H1 (cell line): ENCODE results near the gene C19orf25. TPM values are rescaled to one million over a fixed set of nuclear protein-coding genes. Genes with fewer than 3 reads are reported as not detected.

Experiments
- CTCF ChIA-PET: fragments of 300-600 bp; sonication (Branson Sonifier 250); formaldehyde crosslinking; loops from one replicate; lab custom pipeline; 2021; ENCODE audit not compliant: partially characterized antibody; lab: Charles Lee
- POLR2A ChIA-PET: fragments of 300-600 bp; sonication (Branson Sonifier 250); formaldehyde crosslinking; loops from one replicate; lab custom pipeline; 2021; ENCODE audit warnings: inconsistent platforms; ENCODE audit not compliant: partially characterized antibody; lab: Charles Lee
- DNase-seq, 2 experiments: peaks; one replicate each; pipeline versions ENCODE4 v3.0.0 to v3.0.0-alpha.2; 2010 to 2022; ENCODE audit warnings: low spot score in 2 of 2, low read depth in 1 of 2, mixed read lengths in 1 of 2
- FAIRE-seq: peaks from 2 replicates; lab custom pipeline; 2011; peaks lifted over from hg19 to GRCh38; lab: Jason Lieb, UNC
- H2AFZ ChIP-seq: 2 replicates; pipeline ENCODE4 v1.8.1; 2012; ENCODE audit warnings: low read length, inconsistent platforms
- H2AK5ac ChIP-seq: 2 replicates; pipeline ENCODE4 v1.6.1; 2013; ENCODE audit warnings: low read depth, low read length
- H2BK120ac ChIP-seq: replicated peaks from 2 replicates; pipeline ENCODE3; 2013; ENCODE audit warnings: low read depth, low read length, inconsistent platforms
- H2BK12ac ChIP-seq: 2 replicates; pipeline ENCODE4 v1.6.1; 2013; ENCODE audit warnings: low read depth, low read length
- H2BK15ac ChIP-seq: 2 replicates; pipeline ENCODE4 v1.6.1; 2013; ENCODE audit warnings: low read length
- H2BK20ac ChIP-seq: 2 replicates; pipeline ENCODE4 v1.6.1; 2013; ENCODE audit warnings: low read length
- H2BK5ac ChIP-seq: 2 replicates; pipeline ENCODE4 v1.6.1; 2013; ENCODE audit warnings: low read depth, low read length
- H3K14ac ChIP-seq: 2 replicates; pipeline ENCODE4 v1.6.1; 2013; ENCODE audit warnings: inconsistent platforms; ENCODE audit not compliant: insufficient read length
- H3K18ac ChIP-seq: 2 replicates; pipeline ENCODE4 v1.6.1; 2013; ENCODE audit warnings: low read length; ENCODE audit errors: extremely low read depth
- H3K23ac ChIP-seq: 2 replicates; pipeline ENCODE4 v1.6.1; 2013; ENCODE audit warnings: inconsistent platforms; ENCODE audit not compliant: insufficient read length
- H3K23me2 ChIP-seq: 2 replicates; pipeline ENCODE4 v1.6.1; 2013; ENCODE audit warnings: low read depth, low read length
- H3K27ac ChIP-seq: 2 replicates; pipeline ENCODE4 v1.6.1; 2011; ENCODE audit warnings: low read depth, low read length, inconsistent platforms
- H3K27me3 ChIP-seq, 4 experiments: replicated peaks in 1 of 4; 1 replicate in 1 of 4; 2 replicates in 3 of 4; pipeline versions ENCODE4 v1.6.1 to v1.8.1; 2011 to 2013; ENCODE audit warnings: low read length in 3 of 4, mild to moderate bottlenecking in 3 of 4, inconsistent platforms in 2 of 4, mixed read lengths in 2 of 4, moderate library complexity in 1 of 4; ENCODE audit not compliant: control insufficient read depth in 3 of 4, insufficient read depth in 3 of 4; ENCODE audit errors: extremely low read depth in 1 of 4
- H3K36me3 ChIP-seq, 4 experiments: 2 replicates each; pipeline versions ENCODE4 v1.6.1 to v1.8.1; 2011 to 2013; ENCODE audit warnings: mild to moderate bottlenecking in 4 of 4, low read length in 3 of 4, moderate library complexity in 2 of 4, control low read depth in 1 of 4, inconsistent platforms in 1 of 4; ENCODE audit not compliant: insufficient read depth in 4 of 4, control insufficient read depth in 2 of 4
- H3K4ac ChIP-seq: replicated peaks from 2 replicates; pipeline ENCODE3; 2013; ENCODE audit warnings: low read length, low read depth, mixed read lengths, inconsistent platforms; ENCODE audit not compliant: insufficient read length
- H3K4me1 ChIP-seq, 4 experiments: replicated peaks in 1 of 4; 1 replicate in 1 of 4; 2 replicates in 3 of 4; pipeline versions ENCODE4 v1.6.1 to v1.8.1; 2011 to 2013; ENCODE audit warnings: low read length in 3 of 4, inconsistent platforms in 2 of 4, mixed read lengths in 1 of 4; ENCODE audit not compliant: insufficient read depth in 4 of 4, control insufficient read depth in 3 of 4
- H3K4me2 ChIP-seq, 2 experiments: 2 replicates each; pipeline versions ENCODE4 v1.6.1 to v1.8.1; 2011 to 2013; ENCODE audit warnings: low read depth in 2 of 2, low read length in 2 of 2, control low read depth in 1 of 2, inconsistent platforms in 1 of 2, mild to moderate bottlenecking in 1 of 2; ENCODE audit not compliant: insufficient read depth in 1 of 2
- H3K4me3 ChIP-seq, 4 experiments: fragments of 200-600, 300-600 bp in 1 of 4; sonication (generic), shearing (Covaris generic), sonication (Bioruptor Twin) in 1 of 4; 2 replicates each; pipeline versions ENCODE4 v1.5.1 to v1.8.1; 2011 to 2016; ENCODE audit warnings: low read length in 4 of 4, low read depth in 3 of 4, control low read depth in 2 of 4, inconsistent platforms in 2 of 4, mild to moderate bottlenecking in 2 of 4, mixed read lengths in 1 of 4, moderate library complexity in 1 of 4; ENCODE audit not compliant: insufficient read depth in 2 of 4; ENCODE audit errors: extremely low read depth in 1 of 4
- H3K56ac ChIP-seq: replicated peaks from 2 replicates; pipeline ENCODE3; 2013; ENCODE audit warnings: low read depth, mild to moderate bottlenecking, mixed read lengths, low read length, inconsistent platforms; ENCODE audit not compliant: insufficient read length
- H3K79me1 ChIP-seq: 2 replicates; pipeline ENCODE4 v1.6.1; 2013; ENCODE audit warnings: low read depth, low read length, control low read depth
- H3K79me2 ChIP-seq, 2 experiments: 2 replicates each; pipeline versions ENCODE4 v1.6.1 to v1.8.1; 2012 to 2013; ENCODE audit warnings: low read length in 2 of 2, mild to moderate bottlenecking in 2 of 2, inconsistent platforms in 1 of 2; ENCODE audit not compliant: insufficient read depth in 2 of 2, control insufficient read depth in 1 of 2
- H3K9ac ChIP-seq, 4 experiments: replicated peaks in 1 of 4; 1 replicate in 1 of 4; 2 replicates in 3 of 4; pipeline versions ENCODE4 v1.6.1 to v1.8.1; 2011 to 2013; ENCODE audit warnings: low read depth in 3 of 4, low read length in 3 of 4, control low read depth in 2 of 4, mild to moderate bottlenecking in 2 of 4, moderate library complexity in 2 of 4, inconsistent platforms in 1 of 4; ENCODE audit errors: extremely low read depth in 1 of 4
- H3K9me3 ChIP-seq, 2 experiments: 2 replicates each; pipeline versions ENCODE4 v1.6.1 to v1.8.1; 2012 to 2013; ENCODE audit warnings: mild to moderate bottlenecking in 2 of 2, moderate library complexity in 2 of 2, control low read depth in 1 of 2, inconsistent platforms in 1 of 2, low read depth in 1 of 2, low read length in 1 of 2, mixed read lengths in 1 of 2; ENCODE audit not compliant: insufficient read depth in 2 of 2
- H4K20me1 ChIP-seq, 2 experiments: replicated peaks in 1 of 2; 2 replicates each; pipeline versions ENCODE3 to v1.8.1; 2011 to 2013; ENCODE audit warnings: inconsistent platforms in 2 of 2, low read length in 2 of 2, mild to moderate bottlenecking in 1 of 2; ENCODE audit not compliant: insufficient read depth in 2 of 2, control insufficient read depth in 1 of 2
- H4K5ac ChIP-seq: 2 replicates; pipeline ENCODE4 v1.6.1; 2013; ENCODE audit warnings: low read length, low read depth, mixed read lengths, inconsistent platforms; ENCODE audit not compliant: insufficient read length
- H4K8ac ChIP-seq: 2 replicates; pipeline ENCODE4 v1.8.0; 2013; ENCODE audit warnings: mild to moderate bottlenecking, moderate library complexity, low read length, inconsistent platforms; ENCODE audit not compliant: insufficient read depth; ENCODE audit errors: extremely low read depth
- H4K91ac ChIP-seq: replicated peaks from 2 replicates; pipeline ENCODE3; 2013; ENCODE audit warnings: low read length, mixed read lengths, inconsistent platforms; ENCODE audit not compliant: insufficient read length
- BCL11A ChIP-seq, 2 experiments: IDR thresholded peaks; one replicate each; pipeline ENCODE4 v1.6.1; 2011; ENCODE audit warnings: low read depth in 2 of 2, low read length in 2 of 2, mild to moderate bottlenecking in 2 of 2
- CBX5 ChIP-seq: fragments of 300-800, 300-1000 bp; sonication (generic); IDR thresholded peaks from 2 replicates; pipeline ENCODE4 v1.7.1; 2016; ENCODE audit warnings: antibody characterized with exemption, low read length, low read depth
- CEBPB ChIP-seq: IDR thresholded peaks from 2 replicates; pipeline ENCODE4 v1.6.1; 2012; ENCODE audit warnings: low read depth, low read length
- CTBP2 ChIP-seq: IDR thresholded peaks from 2 replicates; pipeline ENCODE4 v1.7.0; 2011; ENCODE audit warnings: borderline replicate concordance, mild to moderate bottlenecking, moderate library complexity, mixed read lengths, low read length; ENCODE audit not compliant: insufficient read depth, insufficient read length
- RAD21 ChIP-seq, 2 experiments: IDR thresholded peaks in 1 of 2; conservative IDR thresholded peaks in 1 of 2; 2 replicates each; pipeline ENCODE4 v1.6.1; 2011; ENCODE audit warnings: low read depth in 2 of 2, low read length in 2 of 2, improper control_type of control experiment in 1 of 2, inconsistent platforms in 1 of 2, mild to moderate bottlenecking in 1 of 2, moderate library complexity in 1 of 2
- SIN3A ChIP-seq, 2 experiments: IDR thresholded peaks in 1 of 2; conservative IDR thresholded peaks in 1 of 2; 2 replicates each; pipeline ENCODE4 v1.6.1; 2011 to 2012; ENCODE audit warnings: low read length in 2 of 2, improper control_type of control experiment in 1 of 2, low read depth in 1 of 2, mild to moderate bottlenecking in 1 of 2
- SP2 ChIP-seq: IDR thresholded peaks from 2 replicates; pipeline ENCODE4 v1.6.1; 2012; ENCODE audit warnings: mild to moderate bottlenecking, low read length, inconsistent platforms
- WGBS, 2 experiments: shearing (Covaris generic) in 1 of 2; methylation state at CpG; one replicate each; pipeline versions ENCODE4 v1.1.6 to v1.1.7; 2013 to 2015; ENCODE audit warnings: low lambda C conversion rate in 2 of 2, mixed read lengths in 2 of 2, inconsistent platforms in 1 of 2, low coverage in 1 of 2, missing lambda C conversion rate in 1 of 2; ENCODE audit not compliant: insufficient replicate concordance in 2 of 2, insufficient coverage in 1 of 2, insufficient read length in 1 of 2; ENCODE audit errors: extremely low coverage in 1 of 2, missing lambda C conversion rate in 1 of 2; 5-methylcytosine and 5-hydroxymethylcytosine counted together
- polyA plus RNA-seq, 7 experiments: library from polyadenylated mRNA; depleted of rRNA in 3 of 7; stranded (reverse) in 5 of 7; unstranded in 2 of 7; fragments of >200 nt in 5 of 7; fragments of 200-250 nt in 2 of 7; gene quantifications; 1 replicate in 5 of 7; 2 replicates in 1 of 7; 4 replicates in 1 of 7; pipeline versions ENCODE4 v1.2.1 to v1.2.3, GENCODE V29; 2011 to 2013; ENCODE audit warnings: missing spikeins in 2 of 7, mixed read lengths in 2 of 7
- total RNA-seq: library from RNA; stranded (reverse); fragmentation: NEBNext Ultra II Directional; extraction: Animal tissue kit (Norgen Biotek cat#: 25700); gene quantifications from 2 replicates; pipeline ENCODE4 v1.2.1, GENCODE V29; 2021
- TF ChIP-seq, protein P1 (sequence below), 3 experiments: IDR thresholded peaks; 1 replicate in 2 of 3; 2 replicates in 1 of 3; pipeline versions ENCODE4 v1.5.1 to v1.6.1; 2011; ENCODE audit warnings: low read length in 3 of 3, mild to moderate bottlenecking in 3 of 3, inconsistent platforms in 2 of 3, low read depth in 1 of 3, moderate library complexity in 1 of 3; ENCODE audit not compliant: insufficient read depth in 1 of 3; ENCODE audit errors: control extremely low read depth in 1 of 3
- TF ChIP-seq, protein P2 (sequence below): IDR thresholded peaks from 2 replicates; pipeline ENCODE4 v1.6.1; 2012; ENCODE audit warnings: inconsistent platforms

Gene C19orf25
- total and polyA plus RNA-seq, 2 of the 8 experiments (the other 6 are each of a cell fraction or from before 2014, with no cell fraction given), result 41.3 to 67.4 TPM

DNA sequence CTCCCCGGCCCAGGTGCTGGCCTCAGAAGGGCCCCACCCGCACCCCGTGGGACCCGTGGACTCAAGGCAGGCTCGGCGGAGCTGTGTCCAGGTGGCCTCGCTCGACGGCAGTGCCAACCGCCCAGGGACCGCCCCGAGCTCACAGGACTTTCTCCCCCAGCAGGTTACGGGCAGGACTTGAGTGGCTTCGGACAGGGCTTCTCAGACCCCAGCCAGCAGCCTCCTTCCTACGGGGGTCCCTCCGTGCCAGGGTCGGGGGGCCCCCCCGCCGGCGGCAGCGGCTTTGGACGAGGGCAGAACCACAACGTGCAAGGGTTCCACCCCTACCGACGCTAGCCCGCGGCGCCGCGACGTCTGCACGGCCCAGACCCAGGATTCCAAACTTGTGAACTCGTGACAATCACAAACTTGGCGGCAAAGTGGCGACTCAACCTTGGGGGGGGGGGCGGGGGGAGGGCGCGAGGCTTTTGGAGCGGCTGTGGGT lies 44.4 kb downstream of the C19orf25 start:
- Histone ChIP-seq H3K27me3 (no peaks in the 10 kb centered on the region), H2BK12ac (no peak overlapping the region), H4K91ac (no peak overlapping the region), H3K18ac (no peak overlapping the region), H4K20me1 (peaks cover 17 to 27% of the 10 kb centered on the region in 2 experiments), H4K8ac (peak overlapping the region; percentile 57; the same call in 1 of the 2 replicates), H3K23ac (no peak overlapping the region), H3K9me3 (no peaks in the 10 kb centered on the region), H3K27ac (no peak overlapping the region), H3K14ac (no peak overlapping the region), H3K4me3 (no peak overlapping the region), H3K56ac (no peak overlapping the region), H3K79me1 (peaks cover 2% of the 10 kb centered on the region; the same call in 1 of the 2 replicates), H2AFZ (no peak overlapping the region), H4K5ac (no peak overlapping the region), H3K4me1 (peaks cover 0 to 3% (median 2%) of the 10 kb centered on the region in 4 experiments; a peak in 3 of 7 replicates), H2BK20ac (no peak overlapping the region), H3K9ac (no peak overlapping the region), H3K4me2 (no peak overlapping the region), H2BK5ac (no peak overlapping the region), H3K4ac (no peak overlapping the region), H2BK120ac (no peak overlapping the region), H3K23me2 (peaks cover 2% of the 10 kb centered on the region; the same call in 1 of the 2 replicates), H2AK5ac (no peak overlapping the region), H2BK15ac (no peak overlapping the region), H3K79me2 (peaks cover 2 to 14% of the 10 kb centered on the region in 2 experiments; a peak in 3 of 4 replicates), H3K36me3 (peaks cover 22 to 51% (median 37%) of the 10 kb centered on the region in 4 experiments; a peak in 7 of 8 replicates)
- WGBS, 2 experiments, result 96% methylated on average over 35 of the region's 39 CpGs; no CpG with 5 or more reads in 1 of the 2 experiments
- POLR2A ChIA-PET, result interaction anchor here (0.7 to 3.8 kb wide), 4 partner anchors 10 to 166 kb away, joined by 3 to 24 read pairs (median 4); partner anchors contain the start of gene CIRBP
- FAIRE-seq (no peak), DNase-seq (no peak)
- CTCF ChIA-PET, result interaction anchor here (1.0 kb wide), 1 partner anchor 18 kb away, joined by 3 read pairs; no protein-coding TSS in a partner anchor
- TF ChIP-seq SIN3A (conservative IDR thresholded peaks at IDR 0.05 in 1 of 2, IDR thresholded peaks at IDR 0.05 in 1 of 2; ENCODE audit: low read depth in 1 of 2, low read length in 2 of 2), result no peak
- TF ChIP-seq CTBP2, result no peak
- TF ChIP-seq CBX5, result no peak
- TF ChIP-seq, protein P1, sequence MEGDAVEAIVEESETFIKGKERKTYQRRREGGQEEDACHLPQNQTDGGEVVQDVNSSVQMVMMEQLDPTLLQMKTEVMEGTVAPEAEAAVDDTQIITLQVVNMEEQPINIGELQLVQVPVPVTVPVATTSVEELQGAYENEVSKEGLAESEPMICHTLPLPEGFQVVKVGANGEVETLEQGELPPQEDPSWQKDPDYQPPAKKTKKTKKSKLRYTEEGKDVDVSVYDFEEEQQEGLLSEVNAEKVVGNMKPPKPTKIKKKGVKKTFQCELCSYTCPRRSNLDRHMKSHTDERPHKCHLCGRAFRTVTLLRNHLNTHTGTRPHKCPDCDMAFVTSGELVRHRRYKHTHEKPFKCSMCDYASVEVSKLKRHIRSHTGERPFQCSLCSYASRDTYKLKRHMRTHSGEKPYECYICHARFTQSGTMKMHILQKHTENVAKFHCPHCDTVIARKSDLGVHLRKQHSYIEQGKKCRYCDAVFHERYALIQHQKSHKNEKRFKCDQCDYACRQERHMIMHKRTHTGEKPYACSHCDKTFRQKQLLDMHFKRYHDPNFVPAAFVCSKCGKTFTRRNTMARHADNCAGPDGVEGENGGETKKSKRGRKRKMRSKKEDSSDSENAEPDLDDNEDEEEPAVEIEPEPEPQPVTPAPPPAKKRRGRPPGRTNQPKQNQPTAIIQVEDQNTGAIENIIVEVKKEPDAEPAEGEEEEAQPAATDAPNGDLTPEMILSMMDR (IDR thresholded peaks at IDR 0.05; ENCODE audit: control extremely low read depth in 1 of 3, insufficient read depth in 1 of 3, low read depth in 1 of 3, low read length in 3 of 3), result no peak
- TF ChIP-seq, protein P2, sequence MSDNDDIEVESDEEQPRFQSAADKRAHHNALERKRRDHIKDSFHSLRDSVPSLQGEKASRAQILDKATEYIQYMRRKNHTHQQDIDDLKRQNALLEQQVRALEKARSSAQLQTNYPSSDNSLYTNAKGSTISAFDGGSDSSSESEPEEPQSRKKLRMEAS, result no peak
- TF ChIP-seq RAD21 (IDR thresholded peaks at IDR 0.05 in 1 of 2, conservative IDR thresholded peaks at IDR 0.05 in 1 of 2; ENCODE audit: low read depth in 2 of 2, low read length in 2 of 2), result no peak
- no peak for TF ChIP-seq CEBPB
- TF ChIP-seq BCL11A (IDR thresholded peaks at IDR 0.05; ENCODE audit: low read depth in 2 of 2, low read length in 2 of 2), result no peak
- TF ChIP-seq SP2, result no peak
